ENCODE data around the gene GRAMD2A. TPM values are rescaled to one million over a fixed set of nuclear protein-coding genes. Genes with fewer than 3 reads are reported as not detected.

The GRAMD2A gene
- polyA plus RNA-seq, 3 donors = not detected

DNA sequence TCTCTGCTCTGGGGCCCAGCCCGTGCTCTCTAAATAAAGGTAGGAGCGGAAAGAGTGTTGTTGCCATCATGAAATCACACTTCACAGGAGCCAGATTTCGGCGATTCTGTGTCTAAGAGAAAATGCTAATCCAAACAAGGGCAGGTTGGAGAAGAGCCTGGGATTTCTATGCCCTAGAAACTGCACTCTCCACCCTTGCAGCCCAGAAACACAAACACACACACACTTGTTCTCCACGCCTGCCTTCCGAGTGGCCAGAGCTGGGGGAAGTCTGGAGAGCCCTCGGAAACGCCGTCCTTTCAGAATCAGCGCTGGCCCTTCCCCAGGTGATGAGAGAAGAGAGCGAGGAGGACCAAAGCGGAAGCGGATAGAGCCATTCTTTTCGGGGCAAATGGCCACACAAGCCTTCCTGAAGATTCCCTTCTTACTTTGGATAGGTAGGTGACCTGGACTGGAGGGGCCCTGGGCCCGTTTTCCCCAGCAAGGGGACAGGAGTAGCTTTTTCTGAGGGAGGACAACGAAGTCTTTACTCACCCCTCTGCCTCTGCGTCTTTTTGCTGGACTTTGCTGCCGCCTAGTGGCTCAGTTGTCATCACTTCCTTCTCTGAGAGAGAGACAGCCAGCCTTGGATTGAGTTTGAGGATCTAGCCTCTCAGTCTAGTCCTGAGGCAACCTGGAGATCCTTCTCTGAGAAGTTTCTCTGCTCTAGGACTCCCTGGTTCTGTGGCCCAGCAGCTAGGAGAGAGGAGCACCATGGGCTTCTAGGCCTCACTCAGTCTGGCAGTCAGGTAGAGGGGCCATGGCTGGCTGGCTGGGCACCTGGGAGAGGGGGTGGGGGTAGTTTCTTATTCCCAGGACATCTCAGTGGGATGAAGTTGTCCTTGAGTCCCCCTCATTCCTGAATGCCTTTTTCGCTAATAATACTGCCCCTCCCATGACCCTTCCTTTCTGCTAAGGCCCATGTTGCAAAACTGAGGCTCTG lies 41.7 kb downstream of the GRAMD2A start:
- Histone ChIP-seq H3K4me3 (replicated peaks in 1 of 3; ENCODE audit: low read depth in 2 of 3, low read length in 3 of 3) (peak overlapping the region; percentile 35 to 74 (median 46)), H2AFZ (ENCODE audit: insufficient read depth, low read depth, low read length, poor library complexity, severe bottlenecking) (peak overlapping the region; percentile 83), H3K27ac (ENCODE audit: low read depth in 1 of 2, low read length in 2 of 2) (peak overlapping the region in 1 of 2 donors; percentile 34), H3K27me3 (ENCODE audit: control insufficient read depth in 2 of 2, insufficient read depth in 2 of 2, low read length in 2 of 2) (no peaks in the 10 kb centered on the region), H3K36me3 (replicated peaks in 1 of 2; ENCODE audit: control insufficient read depth in 1 of 2, insufficient read depth in 2 of 2, low read length in 2 of 2) (no peaks in the 10 kb centered on the region), H4K20me1 (ENCODE audit: insufficient read depth, low read length) (no peaks in the 10 kb centered on the region), H3K4me1 (ENCODE audit: control insufficient read depth in 1 of 2, insufficient read depth in 2 of 2, low read length in 2 of 2) (peaks cover 20 to 23% of the 10 kb centered on the region in 2 donors), H3K9ac (ENCODE audit: insufficient read depth, low read length, poor library complexity, severe bottlenecking) (peak overlapping the region; percentile 45), H3K79me2 (ENCODE audit: insufficient read depth, low read length) (no peaks in the 10 kb centered on the region), H3K9me3 (replicated peaks in 1 of 2; ENCODE audit: control insufficient read depth in 1 of 2, insufficient read depth in 1 of 2, low read length in 2 of 2) (no peaks in the 10 kb centered on the region), H3K4me2 (replicated peaks; ENCODE audit: extremely low read depth, low read length, poor library complexity, severe bottlenecking) (peak overlapping the region; percentile 79)
- TF ChIP-seq, protein P1, sequence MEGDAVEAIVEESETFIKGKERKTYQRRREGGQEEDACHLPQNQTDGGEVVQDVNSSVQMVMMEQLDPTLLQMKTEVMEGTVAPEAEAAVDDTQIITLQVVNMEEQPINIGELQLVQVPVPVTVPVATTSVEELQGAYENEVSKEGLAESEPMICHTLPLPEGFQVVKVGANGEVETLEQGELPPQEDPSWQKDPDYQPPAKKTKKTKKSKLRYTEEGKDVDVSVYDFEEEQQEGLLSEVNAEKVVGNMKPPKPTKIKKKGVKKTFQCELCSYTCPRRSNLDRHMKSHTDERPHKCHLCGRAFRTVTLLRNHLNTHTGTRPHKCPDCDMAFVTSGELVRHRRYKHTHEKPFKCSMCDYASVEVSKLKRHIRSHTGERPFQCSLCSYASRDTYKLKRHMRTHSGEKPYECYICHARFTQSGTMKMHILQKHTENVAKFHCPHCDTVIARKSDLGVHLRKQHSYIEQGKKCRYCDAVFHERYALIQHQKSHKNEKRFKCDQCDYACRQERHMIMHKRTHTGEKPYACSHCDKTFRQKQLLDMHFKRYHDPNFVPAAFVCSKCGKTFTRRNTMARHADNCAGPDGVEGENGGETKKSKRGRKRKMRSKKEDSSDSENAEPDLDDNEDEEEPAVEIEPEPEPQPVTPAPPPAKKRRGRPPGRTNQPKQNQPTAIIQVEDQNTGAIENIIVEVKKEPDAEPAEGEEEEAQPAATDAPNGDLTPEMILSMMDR (IDR thresholded peaks at IDR 0.05) = peak; percentile 89
- 7% methylated on average over 8 of the region's 19 CpGs for WGBS (ENCODE audit: insufficient coverage)
- Mint-ChIP-seq H3K27me3 (ENCODE audit: low read depth in 3 of 3) (peaks cover 3 to 9% (median 3%) of the 10 kb centered on the region in 3 donors), H3K4me1 (peaks cover 23% of the 10 kb centered on the region), H3K36me3 (no peaks in the 10 kb centered on the region), H3K9me3 (no peaks in the 10 kb centered on the region), H3K27ac (peak overlapping the region in 3 of 7 donors; percentile 7 to 42 (median 41)), H3K4me3 (peak overlapping the region; percentile 81 to 92)
- DNase-seq = peak; percentile 70 to 75 (median 74)
- intact Hi-C loops (cut with micrococcal nuclease) = loop anchor here (2.0 to 10.0 kb wide), 4 partner anchors 374 to 413 kb away; no protein-coding TSS in a partner anchor

DNA sequence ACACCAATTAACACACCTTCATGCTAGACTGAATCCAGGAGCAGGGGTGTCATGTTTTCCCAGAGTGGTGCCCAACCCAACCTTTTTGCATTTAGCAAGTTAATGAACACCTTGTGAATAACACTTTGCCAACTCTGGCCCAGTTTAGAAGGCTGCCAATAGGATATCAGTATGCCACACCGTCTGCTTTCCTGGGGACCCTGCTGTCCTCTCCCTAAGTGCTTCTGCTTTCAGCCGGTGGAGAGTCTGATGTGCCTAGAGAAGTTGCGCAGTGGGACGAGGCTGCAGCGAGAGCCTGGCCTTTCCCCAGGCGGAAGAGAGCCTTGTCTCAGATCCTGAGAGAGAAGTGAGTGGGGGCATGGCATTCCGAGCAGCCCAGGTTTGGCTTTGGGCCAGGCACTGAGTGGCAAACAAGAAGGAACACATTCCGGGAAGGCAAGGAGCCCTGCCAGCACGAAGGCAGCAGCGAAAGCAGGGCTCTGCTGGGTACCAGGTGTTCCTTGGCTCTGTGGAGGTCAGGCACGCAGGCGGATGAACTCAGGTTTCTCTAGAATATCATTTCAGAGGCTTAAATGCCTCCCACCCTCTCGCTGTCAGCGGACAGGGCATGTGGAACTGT lies 42.5 kb downstream of the GRAMD2A start:
- intact Hi-C loops (cut with micrococcal nuclease) = loop anchor here (2.0 to 10.0 kb wide), 3 partner anchors 373 to 412 kb away; no protein-coding TSS in a partner anchor
- peak overlapping the region; percentile 79 for H3K4me2 ChIP-seq (replicated peaks; ENCODE audit: extremely low read depth, low read length, poor library complexity, severe bottlenecking)

More for the DNA sequence above, 42.5 kb downstream of the GRAMD2A start:
- H3K36me3 Mint-ChIP-seq = no peaks in the 10 kb centered on the region
- H3K4me3 ChIP-seq (replicated peaks in 1 of 3; ENCODE audit: low read depth in 2 of 3, low read length in 3 of 3) = peak overlapping the region in 1 of 3 experiments; percentile 74
- no peaks in the 10 kb centered on the region for H3K27me3 ChIP-seq (ENCODE audit: control insufficient read depth in 2 of 2, insufficient read depth in 2 of 2, low read length in 2 of 2)
- no peaks in the 10 kb centered on the region for H4K20me1 ChIP-seq (ENCODE audit: insufficient read depth, low read length)
- H3K36me3 ChIP-seq (replicated peaks in 1 of 2; ENCODE audit: control insufficient read depth in 1 of 2, insufficient read depth in 2 of 2, low read length in 2 of 2) = no peaks in the 10 kb centered on the region
- peaks cover 23% of the 10 kb centered on the region for H3K4me1 Mint-ChIP-seq
- H3K4me1 ChIP-seq (ENCODE audit: control insufficient read depth in 1 of 2, insufficient read depth in 2 of 2, low read length in 2 of 2) = peaks cover 20 to 23% of the 10 kb centered on the region in 2 donors
- H3K27me3 Mint-ChIP-seq (ENCODE audit: low read depth in 3 of 3) = peaks cover 3 to 8% (median 3%) of the 10 kb centered on the region in 3 donors
- peak overlapping the region; percentile 83 for H2AFZ ChIP-seq (ENCODE audit: insufficient read depth, low read depth, low read length, poor library complexity, severe bottlenecking)
- no peaks in the 10 kb centered on the region for H3K79me2 ChIP-seq (ENCODE audit: insufficient read depth, low read length)
- TF ChIP-seq, protein P1 (IDR thresholded peaks at IDR 0.05) = no peak
- no peak overlapping the region for H3K27ac ChIP-seq (ENCODE audit: low read depth in 1 of 2, low read length in 2 of 2)
- H3K9me3 ChIP-seq (replicated peaks in 1 of 2; ENCODE audit: control insufficient read depth in 1 of 2, insufficient read depth in 1 of 2, low read length in 2 of 2) = no peaks in the 10 kb centered on the region
- no peak overlapping the region for H3K27ac Mint-ChIP-seq
- 72% methylated on average over 10 of the region's 14 CpGs for WGBS (ENCODE audit: insufficient coverage)
- no peak for DNase-seq
- H3K9ac ChIP-seq (ENCODE audit: insufficient read depth, low read length, poor library complexity, severe bottlenecking) = no peak overlapping the region
- H3K4me3 Mint-ChIP-seq = peak overlapping the region; percentile 81 to 92
- no peaks in the 10 kb centered on the region for H3K9me3 Mint-ChIP-seq
